GM12801 (cell line): ENCODE data around the gene PLPP3.

Source experiments
- TF ChIP-seq, protein P1 (sequence below): IDR thresholded peaks from one replicate; pipeline ENCODE4 v1.5.1; 2011; ENCODE audit warnings: control low read depth; ENCODE audit not compliant: insufficient read length; ENCODE audit errors: extremely low read depth

Gene PLPP3

GRCh38 chr1:56533621-56534020, 45.7 kb downstream of the PLPP3 start:
- TF ChIP-seq, protein P1, sequence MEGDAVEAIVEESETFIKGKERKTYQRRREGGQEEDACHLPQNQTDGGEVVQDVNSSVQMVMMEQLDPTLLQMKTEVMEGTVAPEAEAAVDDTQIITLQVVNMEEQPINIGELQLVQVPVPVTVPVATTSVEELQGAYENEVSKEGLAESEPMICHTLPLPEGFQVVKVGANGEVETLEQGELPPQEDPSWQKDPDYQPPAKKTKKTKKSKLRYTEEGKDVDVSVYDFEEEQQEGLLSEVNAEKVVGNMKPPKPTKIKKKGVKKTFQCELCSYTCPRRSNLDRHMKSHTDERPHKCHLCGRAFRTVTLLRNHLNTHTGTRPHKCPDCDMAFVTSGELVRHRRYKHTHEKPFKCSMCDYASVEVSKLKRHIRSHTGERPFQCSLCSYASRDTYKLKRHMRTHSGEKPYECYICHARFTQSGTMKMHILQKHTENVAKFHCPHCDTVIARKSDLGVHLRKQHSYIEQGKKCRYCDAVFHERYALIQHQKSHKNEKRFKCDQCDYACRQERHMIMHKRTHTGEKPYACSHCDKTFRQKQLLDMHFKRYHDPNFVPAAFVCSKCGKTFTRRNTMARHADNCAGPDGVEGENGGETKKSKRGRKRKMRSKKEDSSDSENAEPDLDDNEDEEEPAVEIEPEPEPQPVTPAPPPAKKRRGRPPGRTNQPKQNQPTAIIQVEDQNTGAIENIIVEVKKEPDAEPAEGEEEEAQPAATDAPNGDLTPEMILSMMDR = no peak

DNA sequence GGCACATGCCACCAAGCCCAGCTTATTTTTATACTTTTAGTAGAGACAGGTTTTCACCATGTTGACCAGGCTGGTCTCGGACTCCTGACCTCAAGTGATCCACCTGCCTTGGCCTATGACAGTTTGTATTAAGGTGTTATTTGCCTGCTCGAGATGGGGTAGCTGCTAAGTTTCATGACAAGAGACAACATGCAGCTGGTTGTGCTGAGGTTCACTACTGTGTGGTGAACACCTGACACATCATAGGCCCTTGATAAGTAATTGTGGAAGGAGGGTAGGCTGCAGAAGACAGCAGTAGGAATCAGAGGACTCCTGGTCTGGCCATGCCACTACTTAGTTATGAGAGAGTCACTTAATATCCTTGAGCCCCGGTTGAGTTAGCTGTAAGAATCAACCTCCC, 46.2 kb downstream of the PLPP3 start:
- TF ChIP-seq, protein P1 = no peak

DNA sequence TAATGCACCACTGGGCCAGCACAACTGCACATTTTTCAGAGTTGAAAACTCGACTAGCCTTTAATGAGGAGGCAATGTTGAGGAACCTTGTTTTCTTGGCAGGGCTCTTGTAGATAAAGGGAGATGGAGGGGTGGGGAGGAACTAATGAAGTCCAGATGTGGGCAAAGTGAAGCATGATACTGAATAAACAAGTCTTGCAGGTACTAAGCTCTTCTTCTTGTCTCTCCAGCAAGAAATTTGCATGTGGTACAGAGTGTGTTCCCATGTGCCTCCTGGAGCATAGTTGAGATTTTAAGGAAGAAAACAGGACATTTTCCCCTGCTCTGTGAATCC, 47.0 kb downstream of the PLPP3 start:
- TF ChIP-seq, protein P1 = no peak

DNA sequence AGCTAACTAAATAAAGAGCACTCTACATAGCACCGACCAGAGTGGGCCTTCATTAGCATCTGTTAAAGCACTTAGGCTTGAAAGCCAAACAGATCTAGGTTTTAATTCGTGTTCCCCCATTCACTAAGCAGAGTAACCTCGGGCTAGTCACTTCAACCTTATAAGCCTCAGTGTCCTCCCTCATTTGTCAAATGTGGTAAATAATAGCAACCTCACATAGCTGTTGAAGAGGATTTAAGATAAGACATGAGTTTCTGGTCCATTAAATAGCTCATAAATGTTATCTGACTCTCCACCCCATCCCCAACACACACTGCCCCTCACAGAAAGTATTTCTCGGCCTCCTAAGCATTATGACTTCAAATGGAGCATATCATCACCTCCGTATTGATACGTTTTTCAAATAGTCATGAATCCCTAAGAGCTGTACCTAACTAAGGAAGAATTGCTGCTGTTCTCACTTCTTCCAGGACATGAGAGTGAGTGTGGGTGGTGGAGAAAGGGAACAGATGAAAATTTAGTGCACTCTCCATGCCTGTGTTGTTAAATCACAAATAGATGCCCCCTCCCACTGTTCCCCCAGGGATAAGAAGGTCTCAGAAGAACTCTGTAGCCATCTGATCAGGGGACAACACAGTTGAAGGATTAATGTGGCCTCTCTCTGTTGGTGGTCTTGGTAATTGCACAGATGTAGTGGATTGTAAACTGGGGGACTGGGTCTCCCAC, 47.6 kb downstream of the PLPP3 start:
- TF ChIP-seq, protein P1 = no peak

GRCh38 chr1:56529801-56530200, 49.6 kb downstream of the PLPP3 start:
- TF ChIP-seq, protein P1 = no peak

- TF ChIP-seq, protein P1 = no peak
Observed at GRCh38 chr1:56527548-56528302, 51.6 kb downstream of the PLPP3 start.

DNA sequence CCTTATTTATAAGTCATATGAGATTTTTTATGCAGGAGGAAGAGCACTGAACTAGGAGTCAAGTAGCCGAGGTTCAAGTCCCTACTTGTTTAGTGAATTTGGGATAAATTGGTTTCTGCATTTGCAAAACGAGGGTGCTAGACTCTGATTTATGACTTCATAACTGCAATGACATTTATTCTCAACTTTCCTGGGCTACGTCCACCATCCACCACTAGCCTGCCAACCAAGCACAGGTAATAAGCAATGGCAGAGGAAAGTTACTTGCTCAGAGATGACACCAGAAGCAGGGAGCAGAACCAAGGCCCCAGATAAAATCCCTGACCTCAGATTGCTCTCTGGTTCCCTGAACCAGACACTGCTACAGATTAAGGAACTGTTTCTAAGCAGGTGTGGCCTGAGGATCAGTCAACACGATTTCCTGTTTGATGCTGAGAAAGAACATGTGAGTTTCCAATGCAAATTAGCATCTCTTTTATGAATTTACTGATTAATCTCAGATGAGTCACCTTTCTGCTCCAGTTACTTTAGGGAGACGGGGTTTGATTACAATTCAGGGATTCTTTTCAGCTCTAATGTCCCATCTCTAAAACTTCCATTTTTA, 52.7 kb downstream of the PLPP3 start:
- TF ChIP-seq, protein P1 = no peak
